DND-41 (cell line): ENCODE data around the gene CPZ.

ENCODE experiments used
- ATAC-seq: fragments of 200-7000 bp; cut with Tn5 transposase; 3 replicates; pipeline ENCODE4 v1.9.1; 2021; ENCODE audit warnings: low read depth; ENCODE audit not compliant: insufficient read depth
- DNase-seq: peaks from one replicate; pipeline ENCODE4 v3.0.0-alpha.2; 2020
- H2AFZ ChIP-seq: 2 replicates; pipeline ENCODE4 v1.6.0; 2012; ENCODE audit warnings: low read depth, low read length
- H3K27ac ChIP-seq: 2 replicates; pipeline ENCODE4 v1.5.1; 2012; ENCODE audit warnings: low read length, inconsistent platforms
- H3K27me3 ChIP-seq: fragments of 200-600 bp; sonication (generic); 2 replicates; pipeline ENCODE4 v1.6.0; 2012; ENCODE audit warnings: low read length, mild to moderate bottlenecking, inconsistent platforms; ENCODE audit not compliant: insufficient read depth, poor library complexity
- H3K36me3 ChIP-seq: 2 replicates; pipeline ENCODE4 v1.5.1; 2012; ENCODE audit warnings: low read length, inconsistent platforms; ENCODE audit not compliant: insufficient read depth
- H3K4me1 ChIP-seq: 2 replicates; pipeline ENCODE4 v1.5.1; 2012; ENCODE audit warnings: mild to moderate bottlenecking, low read length; ENCODE audit not compliant: insufficient read depth
- H3K4me2 ChIP-seq: 2 replicates; pipeline ENCODE4 v1.6.0; 2012; ENCODE audit warnings: mild to moderate bottlenecking, moderate library complexity, low read length, inconsistent platforms; ENCODE audit not compliant: insufficient read depth
- H3K4me3 ChIP-seq, 2 experiments: fragments of 200-600 bp in 1 of 2; shearing (Covaris generic) in 1 of 2; 2 replicates each; pipeline ENCODE4 v1.5.1; 2012 to 2016; ENCODE audit warnings: inconsistent platforms in 2 of 2, low read length in 2 of 2, mild to moderate bottlenecking in 2 of 2, low read depth in 1 of 2, moderate library complexity in 1 of 2
- H3K79me2 ChIP-seq: 2 replicates; pipeline ENCODE4 v1.6.0; 2012; ENCODE audit warnings: low read length, inconsistent platforms; ENCODE audit not compliant: insufficient read depth
- H3K9ac ChIP-seq: 2 replicates; pipeline ENCODE4 v1.6.0; 2012; ENCODE audit warnings: low read depth, mild to moderate bottlenecking, inconsistent platforms, low read length, moderate library complexity
- H3K9me3 ChIP-seq: 2 replicates; pipeline ENCODE4 v1.5.1; 2012; ENCODE audit warnings: low read length, moderate library complexity, mild to moderate bottlenecking, inconsistent platforms; ENCODE audit not compliant: insufficient read depth, severe bottlenecking
- H4K20me1 ChIP-seq: 2 replicates; pipeline ENCODE4 v1.6.0; 2012; ENCODE audit warnings: low read length; ENCODE audit not compliant: insufficient read depth
- CTCF ChIP-seq: IDR thresholded peaks from 2 replicates; pipeline ENCODE4 v1.5.1; 2012; ENCODE audit warnings: borderline replicate concordance, low read length, moderate library complexity, mild to moderate bottlenecking; ENCODE audit not compliant: poor library complexity, severe bottlenecking; ENCODE audit errors: extremely low read depth
- EZH2 ChIP-seq: IDR thresholded peaks from 3 replicates; pipeline ENCODE4 v1.6.1; 2012; ENCODE audit warnings: borderline replicate concordance, low read depth, mild to moderate bottlenecking, moderate library complexity, low read length, inconsistent platforms; ENCODE audit not compliant: severe bottlenecking

The CPZ gene

GRCh38 chr4:8648816-8649630, 56.5 kb downstream of the CPZ start:
- H3K27me3 ChIP-seq = peaks cover 3% of the 10 kb centered on the region
- H3K4me2 ChIP-seq = no peak overlapping the region
- H3K79me2 ChIP-seq = no peaks in the 10 kb centered on the region
- H3K9ac ChIP-seq = no peak overlapping the region
- no peak overlapping the region for H2AFZ ChIP-seq
- no peaks in the 10 kb centered on the region for H3K36me3 ChIP-seq
- ATAC-seq = no peak
- H4K20me1 ChIP-seq = no peaks in the 10 kb centered on the region; the same call in 1 of the 2 replicates
- no peak for DNase-seq
- TF ChIP-seq EZH2 (no peak), CTCF (no peak)
- no peak overlapping the region for H3K27ac ChIP-seq
- no peaks in the 10 kb centered on the region for H3K4me1 ChIP-seq
- H3K9me3 ChIP-seq = no peaks in the 10 kb centered on the region
- no peak overlapping the region for H3K4me3 ChIP-seq

GRCh38 chr4:8649631-8650361, 57.2 kb downstream of the CPZ start:
- Histone ChIP-seq H3K4me1 (no peaks in the 10 kb centered on the region), H4K20me1 (no peaks in the 10 kb centered on the region; the same call in 1 of the 2 replicates), H3K79me2 (no peaks in the 10 kb centered on the region), H3K27me3 (peaks cover 3% of the 10 kb centered on the region), H3K4me3 (no peak overlapping the region), H3K27ac (no peak overlapping the region), H3K9ac (no peak overlapping the region), H2AFZ (no peak overlapping the region), H3K9me3 (no peaks in the 10 kb centered on the region), H3K4me2 (no peak overlapping the region), H3K36me3 (no peaks in the 10 kb centered on the region)
- DNase-seq (no peak), ATAC-seq (no peak)
- TF ChIP-seq CTCF = no peak
- no peak for TF ChIP-seq EZH2

- no peak overlapping the region for H3K4me3 ChIP-seq
- no peak for ATAC-seq
- no peak overlapping the region for H2AFZ ChIP-seq
These were observed 59.2 kb downstream of the CPZ start for GRCh38 chr4:8651661-8652180.

More at GRCh38 chr4:8651661-8652180, 59.2 kb downstream of the CPZ start:
- DNase-seq = no peak
- Histone ChIP-seq H4K20me1 (no peaks in the 10 kb centered on the region), H3K9ac (no peak overlapping the region), H3K4me2 (no peak overlapping the region), H3K27me3 (peaks cover 3% of the 10 kb centered on the region), H3K27ac (no peak overlapping the region), H3K4me1 (no peaks in the 10 kb centered on the region), H3K9me3 (no peaks in the 10 kb centered on the region), H3K79me2 (no peaks in the 10 kb centered on the region), H3K36me3 (no peaks in the 10 kb centered on the region)
- TF ChIP-seq CTCF (no peak), EZH2 (no peak)
